ENCODE data around the gene EID2B. TPM values are rescaled to one million over a fixed set of nuclear protein-coding genes. Genes with fewer than 3 reads are reported as not detected.

The EID2B gene
- polyA plus RNA-seq, 2 of the 4 experiments (the other 2 are of a cell fraction): 9.3 to 10.9 TPM

DNA sequence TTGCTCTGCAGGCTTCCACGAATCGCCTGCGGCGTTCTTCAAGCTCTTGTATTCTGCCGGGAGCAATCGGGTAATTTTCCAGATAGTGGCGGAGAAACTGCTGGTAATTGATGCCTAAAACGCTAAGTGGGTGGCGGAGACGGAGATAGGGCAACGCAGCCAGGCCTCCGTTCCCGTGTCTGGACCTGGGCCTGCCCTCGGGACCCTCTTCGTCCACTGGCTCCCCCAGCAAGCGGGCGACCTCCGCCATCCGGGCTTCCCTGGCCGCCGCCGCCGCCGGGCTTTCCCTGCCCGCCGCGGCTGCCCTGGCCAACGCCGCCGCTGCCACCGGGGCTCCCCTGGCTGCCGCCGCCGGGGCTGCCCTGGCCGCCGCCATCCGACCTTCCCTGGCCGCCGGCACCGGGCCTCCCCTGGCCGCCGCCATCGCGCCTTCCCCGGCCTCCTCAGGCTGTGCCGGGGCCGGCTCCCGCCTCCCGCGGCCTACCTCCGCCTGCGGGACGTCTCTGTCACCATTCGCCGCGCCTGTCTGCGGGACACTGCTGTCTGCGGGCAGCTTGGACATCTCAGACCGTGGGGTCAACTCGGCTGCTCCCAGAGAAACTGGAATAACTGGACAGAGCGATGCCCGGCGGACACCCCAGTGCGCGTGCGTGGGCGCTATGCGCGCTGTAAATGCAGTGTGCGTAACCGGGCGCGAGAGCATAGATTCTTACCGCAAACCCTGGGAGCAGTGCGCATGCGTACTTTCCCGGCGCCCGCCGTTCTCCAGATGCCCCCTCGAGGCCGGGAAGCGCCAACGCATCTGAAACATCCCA, 7.1 kb upstream of the EID2B start, which contains the start of gene EID2:
TSS of gene EID2 (minus strand) at position 644 of the 815 bp plus-strand sequence. CDS start at position 562, 82 bp downstream.
- Histone ChIP-seq H3K9me3 (no peaks in the 10 kb centered on the region), H3K4me3 (peak within 1 kb of the TSS; percentile 68), H3K4me2 (peak within 1 kb of the TSS; percentile 91), H3K27ac (peak within 1 kb of the TSS; percentile 88 to 89), H3K4me1 (peaks cover 15% of the 10 kb centered on the region)
- DNase-seq (ENCODE audit: low read depth in 1 of 2, low spot score in 1 of 2): peak; percentile 99
- POLR2A ChIA-PET: interaction anchor here (1.0 to 2.3 kb wide), 4 partner anchors 9 to 104 kb away, joined by 3 to 15 read pairs (median 7); partner anchors contain the start of genes RPS16 and SUPT5H
- FAIRE-seq: peak; percentile 100
- 1% methylated on average over 76 of the region's 84 CpGs for WGBS (ENCODE audit: missing lambda C conversion rate)
- peak; percentile 40; the same call in 1 of the 2 replicates for TF ChIP-seq TP53 (CRISPR knock-in tag; IDR thresholded peaks at IDR 0.05)
- no peak for TF ChIP-seq CHD2 (IDR thresholded peaks at IDR 0.05; ENCODE audit: low read length, partially characterized antibody)
- no peak for TF ChIP-seq FOSL2 (IDR thresholded peaks at IDR 0.05)
- TF ChIP-seq FOSL2 (CRISPR knock-in tag; IDR thresholded peaks at IDR 0.05): peak; percentile 24; the same call in 1 of the 2 replicates
- TF ChIP-seq, protein P1, sequence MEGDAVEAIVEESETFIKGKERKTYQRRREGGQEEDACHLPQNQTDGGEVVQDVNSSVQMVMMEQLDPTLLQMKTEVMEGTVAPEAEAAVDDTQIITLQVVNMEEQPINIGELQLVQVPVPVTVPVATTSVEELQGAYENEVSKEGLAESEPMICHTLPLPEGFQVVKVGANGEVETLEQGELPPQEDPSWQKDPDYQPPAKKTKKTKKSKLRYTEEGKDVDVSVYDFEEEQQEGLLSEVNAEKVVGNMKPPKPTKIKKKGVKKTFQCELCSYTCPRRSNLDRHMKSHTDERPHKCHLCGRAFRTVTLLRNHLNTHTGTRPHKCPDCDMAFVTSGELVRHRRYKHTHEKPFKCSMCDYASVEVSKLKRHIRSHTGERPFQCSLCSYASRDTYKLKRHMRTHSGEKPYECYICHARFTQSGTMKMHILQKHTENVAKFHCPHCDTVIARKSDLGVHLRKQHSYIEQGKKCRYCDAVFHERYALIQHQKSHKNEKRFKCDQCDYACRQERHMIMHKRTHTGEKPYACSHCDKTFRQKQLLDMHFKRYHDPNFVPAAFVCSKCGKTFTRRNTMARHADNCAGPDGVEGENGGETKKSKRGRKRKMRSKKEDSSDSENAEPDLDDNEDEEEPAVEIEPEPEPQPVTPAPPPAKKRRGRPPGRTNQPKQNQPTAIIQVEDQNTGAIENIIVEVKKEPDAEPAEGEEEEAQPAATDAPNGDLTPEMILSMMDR (IDR thresholded peaks at IDR 0.05): peak; percentile 90
- no peak for TF ChIP-seq ZNF302 (CRISPR knock-in tag; IDR thresholded peaks at IDR 0.05)
- 0 out of 2 replicates have a peak, but pooled peaks have one; percentile 21 for TF ChIP-seq KDM5A (IDR thresholded peaks at IDR 0.05)
- peak; percentile 64 for TF ChIP-seq MAZ (IDR thresholded peaks at IDR 0.05; ENCODE audit: borderline replicate concordance, low read depth, low read length)
- TF ChIP-seq, protein P2, sequence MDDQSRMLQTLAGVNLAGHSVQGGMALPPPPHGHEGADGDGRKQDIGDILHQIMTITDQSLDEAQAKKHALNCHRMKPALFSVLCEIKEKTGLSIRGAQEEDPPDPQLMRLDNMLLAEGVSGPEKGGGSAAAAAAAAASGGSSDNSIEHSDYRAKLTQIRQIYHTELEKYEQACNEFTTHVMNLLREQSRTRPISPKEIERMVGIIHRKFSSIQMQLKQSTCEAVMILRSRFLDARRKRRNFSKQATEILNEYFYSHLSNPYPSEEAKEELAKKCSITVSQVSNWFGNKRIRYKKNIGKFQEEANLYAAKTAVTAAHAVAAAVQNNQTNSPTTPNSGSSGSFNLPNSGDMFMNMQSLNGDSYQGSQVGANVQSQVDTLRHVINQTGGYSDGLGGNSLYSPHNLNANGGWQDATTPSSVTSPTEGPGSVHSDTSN (IDR thresholded peaks at IDR 0.05): 0 out of 2 replicates have a peak, but pooled peaks have one; percentile 36
- peak; percentile 71 to 72 for TF ChIP-seq RAD21 (conservative IDR thresholded peaks at IDR 0.05 in 1 of 2, IDR thresholded peaks at IDR 0.05 in 1 of 2)
- peak; percentile 83 for TF ChIP-seq PHF8 (IDR thresholded peaks at IDR 0.05; ENCODE audit: borderline replicate concordance, low read depth)
- TF ChIP-seq, protein P3, sequence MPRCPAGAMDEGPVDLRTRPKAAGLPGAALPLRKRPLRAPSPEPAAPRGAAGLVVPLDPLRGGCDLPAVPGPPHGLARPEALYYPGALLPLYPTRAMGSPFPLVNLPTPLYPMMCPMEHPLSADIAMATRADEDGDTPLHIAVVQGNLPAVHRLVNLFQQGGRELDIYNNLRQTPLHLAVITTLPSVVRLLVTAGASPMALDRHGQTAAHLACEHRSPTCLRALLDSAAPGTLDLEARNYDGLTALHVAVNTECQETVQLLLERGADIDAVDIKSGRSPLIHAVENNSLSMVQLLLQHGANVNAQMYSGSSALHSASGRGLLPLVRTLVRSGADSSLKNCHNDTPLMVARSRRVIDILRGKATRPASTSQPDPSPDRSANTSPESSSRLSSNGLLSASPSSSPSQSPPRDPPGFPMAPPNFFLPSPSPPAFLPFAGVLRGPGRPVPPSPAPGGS (IDR thresholded peaks at IDR 0.05): peak; percentile 92; the same call in 1 of the 3 replicates
- no peak for TF ChIP-seq MYC (IDR thresholded peaks at IDR 0.05; ENCODE audit: borderline replicate concordance, low read length)
- TF ChIP-seq, protein P4, sequence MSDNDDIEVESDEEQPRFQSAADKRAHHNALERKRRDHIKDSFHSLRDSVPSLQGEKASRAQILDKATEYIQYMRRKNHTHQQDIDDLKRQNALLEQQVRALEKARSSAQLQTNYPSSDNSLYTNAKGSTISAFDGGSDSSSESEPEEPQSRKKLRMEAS (IDR thresholded peaks at IDR 0.05): peak; percentile 88
- no peak for TF ChIP-seq EHMT2 (IDR thresholded peaks at IDR 0.05; ENCODE audit: low read depth)
- no peak for TF ChIP-seq RNF2 (IDR thresholded peaks at IDR 0.05; ENCODE audit: borderline replicate concordance, low read depth)
- peak; percentile 76 to 92; a peak in 4 of 5 replicates for TF ChIP-seq JUN (IDR thresholded peaks at IDR 0.05)
- TF ChIP-seq CHD4 (IDR thresholded peaks at IDR 0.05; ENCODE audit: borderline replicate concordance): no peak
- TF ChIP-seq, protein P5, sequence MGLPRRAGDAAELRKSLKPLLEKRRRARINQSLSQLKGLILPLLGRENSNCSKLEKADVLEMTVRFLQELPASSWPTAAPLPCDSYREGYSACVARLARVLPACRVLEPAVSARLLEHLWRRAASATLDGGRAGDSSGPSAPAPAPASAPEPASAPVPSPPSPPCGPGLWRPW (IDR thresholded peaks at IDR 0.05): no peak
- peak; percentile 77 for TF ChIP-seq SMC3 (IDR thresholded peaks at IDR 0.05)
- TF ChIP-seq, protein P6, sequence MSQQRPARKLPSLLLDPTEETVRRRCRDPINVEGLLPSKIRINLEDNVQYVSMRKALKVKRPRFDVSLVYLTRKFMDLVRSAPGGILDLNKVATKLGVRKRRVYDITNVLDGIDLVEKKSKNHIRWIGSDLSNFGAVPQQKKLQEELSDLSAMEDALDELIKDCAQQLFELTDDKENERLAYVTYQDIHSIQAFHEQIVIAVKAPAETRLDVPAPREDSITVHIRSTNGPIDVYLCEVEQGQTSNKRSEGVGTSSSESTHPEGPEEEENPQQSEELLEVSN (IDR thresholded peaks at IDR 0.05; ENCODE audit: borderline replicate concordance, low read depth): peak; percentile 60; the same call in 1 of the 2 replicates
- TF ChIP-seq, protein P7, sequence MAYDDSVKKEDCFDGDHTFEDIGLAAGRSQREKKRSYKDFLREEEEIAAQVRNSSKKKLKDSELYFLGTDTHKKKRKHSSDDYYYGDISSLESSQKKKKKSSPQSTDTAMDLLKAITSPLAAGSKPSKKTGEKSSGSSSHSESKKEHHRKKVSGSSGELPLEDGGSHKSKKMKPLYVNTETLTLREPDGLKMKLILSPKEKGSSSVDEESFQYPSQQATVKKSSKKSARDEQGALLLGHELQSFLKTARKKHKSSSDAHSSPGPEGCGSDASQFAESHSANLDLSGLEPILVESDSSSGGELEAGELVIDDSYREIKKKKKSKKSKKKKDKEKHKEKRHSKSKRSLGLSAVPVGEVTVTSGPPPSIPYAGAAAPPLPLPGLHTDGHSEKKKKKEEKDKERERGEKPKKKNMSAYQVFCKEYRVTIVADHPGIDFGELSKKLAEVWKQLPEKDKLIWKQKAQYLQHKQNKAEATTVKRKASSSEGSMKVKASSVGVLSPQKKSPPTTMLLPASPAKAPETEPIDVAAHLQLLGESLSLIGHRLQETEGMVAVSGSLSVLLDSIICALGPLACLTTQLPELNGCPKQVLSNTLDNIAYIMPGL (CRISPR knock-in tag; IDR thresholded peaks at IDR 0.05; ENCODE audit: borderline replicate concordance): no peak
- TF ChIP-seq POLR2A (IDR thresholded peaks at IDR 0.05; ENCODE audit: low read length): peak; percentile 98
- TF ChIP-seq MAFK (IDR thresholded peaks at IDR 0.05; ENCODE audit: partially characterized antibody): peak; percentile 18
- TF ChIP-seq RFX5 (IDR thresholded peaks at IDR 0.05): peak; percentile 42; the same call in 1 of the 2 replicates
- ATAC-seq: peak; percentile 93 to 98
- CTCF ChIA-PET: interaction anchor here (0.6 to 25.5 kb wide), 25 partner anchors 10 to 301 kb away, joined by 3 to 585 read pairs (median 6); partner anchors contain the start of gene DLL3
